Heart left ventricle (tissue), 13 donors: Measurements from ENCODE around the gene RPTOR.
"Not testable (repeated sequence)": the region's sequence is repeated elsewhere in the genome, so short reads cannot be mapped to it uniquely, and the experiment has no call there.

Experiments used
- CTCF ChIP-seq, 12 donors: fragments of 200-600 bp; sonication (generic) in 4 of 12; IDR thresholded peaks; one replicate each; pipeline versions ENCODE4 v1.5.0 to v1.8.0; 2018 to 2022; ENCODE audit warnings: antibody characterized with exemption in 12 of 12, mild to moderate bottlenecking in 5 of 12
- POLR2A ChIP-seq, 2 donors: fragments of 450-650 bp; IDR thresholded peaks; one replicate each; pipeline ENCODE4 v1.6.1; 2017; ENCODE audit warnings: antibody characterized with exemption in 2 of 2, mild to moderate bottlenecking in 2 of 2, moderate library complexity in 2 of 2
- donor health status: ischemic (EF 13 %, LVEDD 7.1; RV severe dilation, severe dysfunction).
- donor health status: DM: no; HTN: yes; CAD: no.
- donor health status: DM: no; HTN: no; CAD: no.
- donor health status: ischemic (EF 25% LVEDD 6.9; RV normal size, moderate dysfunction).
- donor health status: ischemic (EF 25% LVEDD 5.7; RV mildly dilated, moderate dysfunction).
- donor health status: ischemic (EF 35%, LVEDD 5.7; RV mildly dilated, moderate dysfunction).
- donor health status: nonischemic (EF 11% LVEDD 7.7; RV severe dilation, severe dysfunction).
- donor health status: DM: yes; HTN: yes; CAD: no.
- donor health status: PGD.
- donor health status: ischemic (EF 29% LVEDD 5.4; RV normal size, mild dysfunction).
- donor health status: nonischemic (EF 23%, LVEDD 6.1; RV moderate dilation, normal function).

GRCh38 chr17:80628881-80629280 lies 84.2 kb downstream of the RPTOR start:
- not testable (repeated sequence) for TF ChIP-seq CTCF, POLR2A (IDR thresholded peaks at IDR 0.05)
